Activated gamma-delta T cell treated with Interleukin-2 at 50 U/mL for 16 hours (primary cell): Measurements from ENCODE around the gene PLET1.
"Not testable (repeated sequence)": the region's sequence is repeated elsewhere in the genome, so short reads cannot be mapped to it uniquely, and the experiment has no call there.

Experiments
- DNase-seq: peaks from one replicate; pipeline ENCODE4 v3.0.0-alpha.2; 2020

The PLET1 gene

GRCh38 chr11:112200252-112200651 lies 60.4 kb downstream of the PLET1 start:
- no peak for DNase-seq

- DNase-seq = not testable (repeated sequence)
Measured at GRCh38 chr11:112199101-112199500, 61.6 kb downstream of the PLET1 start.
